ENCODE data around the gene PCDHGB4.
"Not testable (repeated sequence)": the region's sequence is repeated elsewhere in the genome, so short reads cannot be mapped to it uniquely, and the experiment has no call there.

The PCDHGB4 gene

DNA sequence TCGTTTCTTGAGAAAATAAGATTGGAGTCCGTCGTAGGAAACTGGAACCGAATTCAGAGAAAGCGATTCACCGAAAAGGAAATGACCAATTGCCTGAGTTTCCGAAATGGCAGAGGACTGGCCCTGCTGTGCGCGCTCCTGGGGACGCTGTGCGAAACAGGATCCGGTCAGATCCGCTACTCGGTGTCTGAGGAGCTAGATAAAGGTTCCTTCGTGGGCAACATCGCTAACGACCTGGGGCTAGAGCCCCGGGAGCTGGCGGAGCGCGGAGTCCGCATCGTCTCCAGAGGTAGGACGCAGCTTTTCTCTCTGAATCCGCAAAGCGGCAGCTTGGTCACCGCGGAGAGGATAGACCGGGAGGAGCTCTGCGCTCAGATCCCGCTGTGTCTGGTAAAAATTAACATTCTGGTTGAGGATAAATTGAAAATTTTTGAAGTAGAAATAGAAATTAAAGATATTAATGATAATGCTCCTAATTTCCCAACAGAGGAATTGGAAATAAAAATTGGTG is 43.5 kb upstream of the PCDHGB4 start:
- Histone ChIP-seq H3K56ac (ENCODE audit: low read length) (no peak overlapping the region), H2BK5ac (ENCODE audit: low read length) (no peak overlapping the region), H3K4me1 (ENCODE audit: control insufficient read depth, low read depth, low read length) (no peaks in the 10 kb centered on the region), H4K5ac (ENCODE audit: low read length) (no peak overlapping the region), H2BK120ac (ENCODE audit: low read depth, low read length) (no peak overlapping the region), H2BK15ac (replicated peaks; ENCODE audit: low read depth) (no peak overlapping the region), H3K18ac (ENCODE audit: low read length) (no peak overlapping the region), H3K9ac (ENCODE audit: low read length) (no peak overlapping the region), H3K27me3 (ENCODE audit: insufficient read depth, low read length, poor library complexity) (no peaks in the 10 kb centered on the region), H3K79me2 (ENCODE audit: control insufficient read depth, insufficient read depth, low read length) (no peaks in the 10 kb centered on the region), H3K4me2 (ENCODE audit: low read length) (no peak overlapping the region), H3K4ac (ENCODE audit: low read depth, low read length) (no peak overlapping the region), H3K27ac (ENCODE audit: low read depth, low read length) (no peak overlapping the region), H3K36me3 (ENCODE audit: control insufficient read depth, insufficient read depth, low read length) (no peaks in the 10 kb centered on the region), H3K79me1 (ENCODE audit: low read length) (no peaks in the 10 kb centered on the region), H4K8ac (ENCODE audit: low read depth, low read length) (no peak overlapping the region), H2AK5ac (ENCODE audit: low read length) (no peak overlapping the region), H3K23ac (ENCODE audit: low read length) (no peak overlapping the region), H3K4me3 (ENCODE audit: low read length) (no peak overlapping the region)
- WGBS (ENCODE audit: extremely low coverage, insufficient coverage, low lambda C conversion rate): no CpG with 5 or more reads among the region's 31 CpGs
- DNase-seq: no peak

DNA sequence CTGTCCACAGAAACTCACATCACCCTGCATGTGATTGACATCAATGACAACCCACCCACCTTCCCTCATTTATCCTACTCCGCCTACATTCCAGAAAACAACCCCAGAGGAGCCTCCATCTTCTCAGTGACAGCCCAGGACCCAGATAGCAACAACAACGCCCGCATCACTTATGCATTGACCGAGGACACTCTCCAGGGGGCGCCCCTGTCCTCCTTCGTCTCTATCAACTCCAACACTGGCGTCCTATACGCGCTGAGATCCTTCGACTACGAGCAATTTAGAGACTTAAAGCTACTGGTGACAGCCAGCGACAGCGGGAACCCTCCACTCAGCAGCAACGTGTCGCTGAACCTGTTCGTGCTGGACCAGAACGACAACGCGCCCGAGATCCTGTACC is 42.2 kb upstream of the PCDHGB4 start:
- H4K8ac ChIP-seq (ENCODE audit: low read depth, low read length): no peak overlapping the region
- no peak overlapping the region for H3K18ac ChIP-seq (ENCODE audit: low read length)
- H2BK5ac ChIP-seq (ENCODE audit: low read length): no peak overlapping the region
- H3K36me3 ChIP-seq (ENCODE audit: control insufficient read depth, insufficient read depth, low read length): no peaks in the 10 kb centered on the region
- no peak overlapping the region for H3K56ac ChIP-seq (ENCODE audit: low read length)
- H3K4me3 ChIP-seq (ENCODE audit: low read length): no peak overlapping the region
- H3K4ac ChIP-seq (ENCODE audit: low read depth, low read length): no peak overlapping the region
- H3K27ac ChIP-seq (ENCODE audit: low read depth, low read length): no peak overlapping the region
- no peak overlapping the region for H3K4me2 ChIP-seq (ENCODE audit: low read length)
- no peak for DNase-seq
- H2AK5ac ChIP-seq (ENCODE audit: low read length): no peak overlapping the region
- no peak overlapping the region for H2BK120ac ChIP-seq (ENCODE audit: low read depth, low read length)
- H3K4me1 ChIP-seq (ENCODE audit: control insufficient read depth, low read depth, low read length): no peaks in the 10 kb centered on the region
- no peaks in the 10 kb centered on the region for H3K27me3 ChIP-seq (ENCODE audit: insufficient read depth, low read length, poor library complexity)
- no peak overlapping the region for H4K5ac ChIP-seq (ENCODE audit: low read length)
- H3K9ac ChIP-seq (ENCODE audit: low read length): no peak overlapping the region
- no CpG with 5 or more reads among the region's 20 CpGs for WGBS (ENCODE audit: extremely low coverage, insufficient coverage, low lambda C conversion rate)
- no peak overlapping the region for H3K23ac ChIP-seq (ENCODE audit: low read length)
- no peaks in the 10 kb centered on the region for H3K79me1 ChIP-seq (ENCODE audit: low read length)
- H3K79me2 ChIP-seq (ENCODE audit: control insufficient read depth, insufficient read depth, low read length): no peaks in the 10 kb centered on the region
- no peak overlapping the region for H2BK15ac ChIP-seq (replicated peaks; ENCODE audit: low read depth)

DNA sequence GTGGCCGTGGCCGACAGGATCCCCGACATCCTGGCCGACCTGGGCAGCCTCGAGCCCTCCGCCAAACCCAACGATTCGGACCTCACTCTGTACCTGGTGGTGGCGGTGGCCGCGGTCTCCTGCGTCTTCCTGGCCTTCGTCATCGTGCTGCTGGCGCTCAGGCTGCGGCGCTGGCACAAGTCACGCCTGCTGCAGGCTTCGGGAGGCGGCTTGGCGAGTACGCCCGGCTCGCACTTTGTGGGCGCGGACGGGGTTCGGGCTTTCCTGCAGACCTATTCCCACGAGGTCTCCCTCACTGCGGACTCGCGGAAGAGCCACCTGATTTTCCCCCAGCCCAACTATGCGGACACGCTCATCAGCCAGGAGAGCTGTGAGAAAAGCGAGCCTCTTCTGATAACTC is 41.5 kb upstream of the PCDHGB4 start:
- H3K4ac ChIP-seq (ENCODE audit: low read depth, low read length); H3K79me1 ChIP-seq (ENCODE audit: low read length); H3K27me3 ChIP-seq (ENCODE audit: insufficient read depth, low read length, poor library complexity); H4K8ac ChIP-seq (ENCODE audit: low read depth, low read length); H2BK5ac ChIP-seq (ENCODE audit: low read length); H3K27ac ChIP-seq (ENCODE audit: low read depth, low read length); H3K79me2 ChIP-seq (ENCODE audit: control insufficient read depth, insufficient read depth, low read length); H3K9ac ChIP-seq (ENCODE audit: low read length); H3K4me3 ChIP-seq (ENCODE audit: low read length); H4K5ac ChIP-seq (ENCODE audit: low read length); H3K4me1 ChIP-seq (ENCODE audit: control insufficient read depth, low read depth, low read length); H3K4me2 ChIP-seq (ENCODE audit: low read length); H2BK120ac ChIP-seq (ENCODE audit: low read depth, low read length); H2BK15ac ChIP-seq (replicated peaks; ENCODE audit: low read depth); H3K18ac ChIP-seq (ENCODE audit: low read length); H2AK5ac ChIP-seq (ENCODE audit: low read length); H3K36me3 ChIP-seq (ENCODE audit: control insufficient read depth, insufficient read depth, low read length); H3K23ac ChIP-seq (ENCODE audit: low read length); DNase-seq; H3K56ac ChIP-seq (ENCODE audit: low read length): not testable (repeated sequence)
- WGBS (ENCODE audit: extremely low coverage, insufficient coverage, low lambda C conversion rate): no CpG with 5 or more reads among the region's 35 CpGs

DNA sequence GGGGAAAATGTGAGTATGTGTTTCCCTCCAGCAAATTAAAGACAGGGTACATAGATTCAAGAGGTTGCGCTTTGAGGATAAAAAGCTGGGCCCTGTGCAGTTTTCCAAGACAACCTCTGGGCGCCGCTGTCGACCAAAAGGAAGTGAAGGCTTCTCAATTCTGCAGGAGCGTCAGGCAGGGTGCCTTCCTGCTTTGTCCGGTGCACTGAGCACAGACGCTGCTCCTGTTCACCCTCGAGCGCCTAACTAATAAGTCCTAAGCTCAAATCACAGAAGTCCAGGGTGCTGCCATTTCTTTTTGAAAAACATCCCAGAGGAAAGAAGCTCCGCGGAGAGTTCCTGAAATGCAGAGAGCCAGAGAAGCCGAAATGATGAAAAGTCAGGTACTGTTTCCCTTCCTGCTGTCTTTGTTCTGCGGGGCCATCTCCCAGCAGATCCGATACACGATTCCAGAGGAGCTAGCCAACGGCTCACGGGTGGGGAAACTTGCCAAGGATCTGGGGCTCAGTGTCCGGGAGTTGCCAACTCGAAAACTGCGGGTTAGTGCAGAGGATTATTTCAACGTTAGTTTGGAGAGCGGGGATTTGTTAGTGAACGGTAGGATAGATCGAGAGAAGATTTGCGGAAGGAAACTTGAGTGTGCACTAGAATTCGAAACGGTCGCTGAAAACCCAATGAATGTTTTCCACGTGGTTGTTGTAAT is 37.4 kb upstream of the PCDHGB4 start, which contains the start of gene PCDHGB1:
Gene PCDHGB1 (plus strand): TSS at position 183 of the 703 bp plus-strand sequence. CDS start 162 bp downstream, at position 345.
- Histone ChIP-seq H4K5ac (ENCODE audit: low read length) (no peak within 1 kb of the TSS), H3K56ac (ENCODE audit: low read length) (peak within 1 kb of the TSS; percentile 17), H3K18ac (ENCODE audit: low read length) (no peak within 1 kb of the TSS), H4K8ac (ENCODE audit: low read depth, low read length) (no peak within 1 kb of the TSS), H3K4me2 (ENCODE audit: low read length) (no peak within 1 kb of the TSS), H3K9ac (ENCODE audit: low read length) (no peak within 1 kb of the TSS), H3K4me1 (ENCODE audit: control insufficient read depth, low read depth, low read length) (no peaks in the 10 kb centered on the region), H3K27ac (ENCODE audit: low read depth, low read length) (no peak within 1 kb of the TSS), H2BK120ac (ENCODE audit: low read depth, low read length) (no peak within 1 kb of the TSS), H3K4ac (ENCODE audit: low read depth, low read length) (no peak within 1 kb of the TSS), H3K36me3 (ENCODE audit: control insufficient read depth, insufficient read depth, low read length) (no peaks in the 10 kb centered on the region), H3K23ac (ENCODE audit: low read length) (no peak within 1 kb of the TSS), H2BK5ac (ENCODE audit: low read length) (no peak within 1 kb of the TSS), H2AK5ac (ENCODE audit: low read length) (no peak within 1 kb of the TSS), H3K4me3 (ENCODE audit: low read length) (no peak within 1 kb of the TSS), H3K79me2 (ENCODE audit: control insufficient read depth, insufficient read depth, low read length) (no peaks in the 10 kb centered on the region), H3K79me1 (ENCODE audit: low read length) (no peaks in the 10 kb centered on the region), H3K27me3 (ENCODE audit: insufficient read depth, low read length, poor library complexity) (no peaks in the 10 kb centered on the region), H2BK15ac (replicated peaks; ENCODE audit: low read depth) (no peak within 1 kb of the TSS)
- peak; percentile 85 for DNase-seq
- 100% methylated on average over 6 of the region's 29 CpGs for WGBS (ENCODE audit: extremely low coverage, insufficient coverage, low lambda C conversion rate)

DNA sequence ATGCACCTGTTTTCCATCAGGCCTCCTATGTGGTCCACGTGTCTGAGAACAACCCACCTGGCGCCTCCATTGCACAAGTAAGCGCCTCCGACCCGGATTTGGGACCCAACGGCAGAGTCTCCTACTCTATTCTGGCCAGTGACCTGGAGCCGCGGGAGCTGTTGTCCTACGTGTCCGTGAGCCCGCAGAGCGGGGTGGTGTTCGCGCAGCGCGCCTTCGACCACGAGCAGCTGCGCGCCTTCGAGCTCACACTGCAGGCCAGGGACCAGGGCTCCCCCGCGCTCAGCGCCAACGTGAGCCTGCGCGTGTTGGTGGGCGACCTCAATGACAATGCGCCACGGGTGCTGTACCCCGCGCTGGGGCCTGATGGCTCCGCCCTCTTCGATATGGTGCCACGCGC is 35.9 kb upstream of the PCDHGB4 start:
- no peak overlapping the region for H3K23ac ChIP-seq (ENCODE audit: low read length)
- no peak overlapping the region for H2BK5ac ChIP-seq (ENCODE audit: low read length)
- H2BK15ac ChIP-seq (replicated peaks; ENCODE audit: low read depth): no peak overlapping the region
- WGBS (ENCODE audit: extremely low coverage, insufficient coverage, low lambda C conversion rate): no CpG with 5 or more reads among the region's 36 CpGs
- H3K27ac ChIP-seq (ENCODE audit: low read depth, low read length): no peak overlapping the region
- no peak overlapping the region for H2AK5ac ChIP-seq (ENCODE audit: low read length)
- no peak overlapping the region for H4K8ac ChIP-seq (ENCODE audit: low read depth, low read length)
- H4K5ac ChIP-seq (ENCODE audit: low read length): no peak overlapping the region
- no peak overlapping the region for H3K9ac ChIP-seq (ENCODE audit: low read length)
- H3K4me2 ChIP-seq (ENCODE audit: low read length): no peak overlapping the region
- H3K56ac ChIP-seq (ENCODE audit: low read length): no peak overlapping the region
- no peak for DNase-seq
- no peaks in the 10 kb centered on the region for H3K79me2 ChIP-seq (ENCODE audit: control insufficient read depth, insufficient read depth, low read length)
- H2BK120ac ChIP-seq (ENCODE audit: low read depth, low read length): no peak overlapping the region
- H3K36me3 ChIP-seq (ENCODE audit: control insufficient read depth, insufficient read depth, low read length): no peaks in the 10 kb centered on the region
- H3K4ac ChIP-seq (ENCODE audit: low read depth, low read length): no peak overlapping the region
- no peaks in the 10 kb centered on the region for H3K79me1 ChIP-seq (ENCODE audit: low read length)
- H3K4me1 ChIP-seq (ENCODE audit: control insufficient read depth, low read depth, low read length): no peaks in the 10 kb centered on the region
- H3K18ac ChIP-seq (ENCODE audit: low read length): no peak overlapping the region
- H3K27me3 ChIP-seq (ENCODE audit: insufficient read depth, low read length, poor library complexity): no peaks in the 10 kb centered on the region
- no peak overlapping the region for H3K4me3 ChIP-seq (ENCODE audit: low read length)
